Measurements from ENCODE around the gene PGLYRP3.
A peak's percentile ranks its signal among the peaks of the same experiment; 100 is the strongest.

PGLYRP3 gene

DNA sequence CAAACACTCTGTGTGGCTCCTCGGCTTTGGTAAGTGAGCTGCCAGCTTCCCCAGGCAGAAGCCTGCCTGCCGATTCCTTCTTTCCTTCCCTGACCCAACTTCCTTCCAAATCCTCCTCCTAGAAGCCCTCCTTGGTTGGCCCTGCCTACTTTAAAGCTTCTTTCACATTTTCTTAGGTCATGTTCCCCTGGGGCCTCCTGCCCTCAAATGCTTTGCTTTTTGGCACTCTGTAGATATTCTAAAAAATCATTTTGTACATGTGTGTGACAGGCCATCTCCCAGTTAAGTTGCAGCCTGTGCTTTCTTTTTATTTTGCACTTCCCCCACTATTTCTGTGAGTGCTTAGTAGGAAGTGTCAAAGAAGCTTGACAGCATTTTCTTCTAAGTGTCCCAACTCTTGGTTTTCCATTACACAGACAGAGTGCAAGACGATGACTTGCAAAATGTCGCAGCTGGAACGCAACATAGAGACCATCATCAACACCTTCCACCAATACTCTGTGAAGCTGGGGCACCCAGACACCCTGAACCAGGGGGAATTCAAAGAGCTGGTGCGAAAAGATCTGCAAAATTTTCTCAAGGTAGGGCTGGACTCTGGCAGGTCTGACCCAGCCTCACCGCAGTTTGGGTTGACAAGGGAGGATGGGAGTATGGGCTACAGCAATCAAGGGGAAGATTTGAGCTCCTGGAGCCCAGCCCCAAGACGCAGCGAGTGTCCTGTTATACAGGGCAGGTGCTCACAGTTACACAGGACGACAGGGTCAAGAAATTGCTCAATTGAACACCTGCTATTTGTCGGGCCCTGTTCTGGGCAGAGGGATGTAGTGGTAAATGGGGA is 45.3 kb upstream of the PGLYRP3 start, which contains the start of gene S100A9:
Gene S100A9 (plus strand): TSS at position 2 of the 838 bp plus-strand sequence. CDS start 430 bp downstream, at position 432.
- TF ChIP-seq, protein P1, sequence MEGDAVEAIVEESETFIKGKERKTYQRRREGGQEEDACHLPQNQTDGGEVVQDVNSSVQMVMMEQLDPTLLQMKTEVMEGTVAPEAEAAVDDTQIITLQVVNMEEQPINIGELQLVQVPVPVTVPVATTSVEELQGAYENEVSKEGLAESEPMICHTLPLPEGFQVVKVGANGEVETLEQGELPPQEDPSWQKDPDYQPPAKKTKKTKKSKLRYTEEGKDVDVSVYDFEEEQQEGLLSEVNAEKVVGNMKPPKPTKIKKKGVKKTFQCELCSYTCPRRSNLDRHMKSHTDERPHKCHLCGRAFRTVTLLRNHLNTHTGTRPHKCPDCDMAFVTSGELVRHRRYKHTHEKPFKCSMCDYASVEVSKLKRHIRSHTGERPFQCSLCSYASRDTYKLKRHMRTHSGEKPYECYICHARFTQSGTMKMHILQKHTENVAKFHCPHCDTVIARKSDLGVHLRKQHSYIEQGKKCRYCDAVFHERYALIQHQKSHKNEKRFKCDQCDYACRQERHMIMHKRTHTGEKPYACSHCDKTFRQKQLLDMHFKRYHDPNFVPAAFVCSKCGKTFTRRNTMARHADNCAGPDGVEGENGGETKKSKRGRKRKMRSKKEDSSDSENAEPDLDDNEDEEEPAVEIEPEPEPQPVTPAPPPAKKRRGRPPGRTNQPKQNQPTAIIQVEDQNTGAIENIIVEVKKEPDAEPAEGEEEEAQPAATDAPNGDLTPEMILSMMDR (IDR thresholded peaks at IDR 0.05): no peak

DNA sequence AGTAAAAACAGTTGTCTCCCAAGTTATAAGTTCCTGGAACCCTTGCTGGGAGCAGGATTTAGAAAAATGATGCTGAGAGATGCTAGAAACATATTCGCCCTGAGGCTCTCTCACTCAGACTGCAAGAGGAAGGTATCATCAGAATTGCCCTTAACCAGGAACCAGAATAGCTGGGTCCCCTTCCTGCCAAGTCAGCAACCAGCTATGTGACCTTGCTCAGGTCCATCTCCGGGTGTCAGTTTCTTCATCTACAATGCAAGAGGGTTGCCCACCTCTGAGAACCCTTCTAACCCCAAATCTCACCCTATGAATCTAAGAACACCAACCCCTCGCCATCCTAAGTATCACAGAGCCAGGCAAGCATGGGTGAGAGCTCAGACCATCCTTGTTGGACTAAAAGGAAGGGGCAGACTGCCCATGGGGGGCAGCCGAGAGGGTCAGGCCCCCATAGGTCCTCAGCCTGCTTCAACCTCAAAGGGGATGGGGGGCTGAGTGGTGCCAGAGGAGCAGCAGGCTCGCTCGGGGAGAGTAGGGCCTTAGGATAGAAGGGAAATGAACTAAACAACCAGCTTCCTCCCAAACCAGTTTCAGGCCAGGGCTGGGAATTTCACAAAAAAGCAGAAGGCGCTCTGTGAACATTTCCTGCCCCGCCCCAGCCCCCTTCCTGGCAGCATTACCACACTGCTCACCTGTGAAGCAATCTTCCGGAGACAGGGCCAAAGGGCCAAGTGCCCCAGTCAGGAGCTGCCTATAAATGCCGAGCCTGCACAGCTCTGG is 44.5 kb upstream of the PGLYRP3 start:
- TF ChIP-seq, protein P1 (IDR thresholded peaks at IDR 0.05): no peak

DNA sequence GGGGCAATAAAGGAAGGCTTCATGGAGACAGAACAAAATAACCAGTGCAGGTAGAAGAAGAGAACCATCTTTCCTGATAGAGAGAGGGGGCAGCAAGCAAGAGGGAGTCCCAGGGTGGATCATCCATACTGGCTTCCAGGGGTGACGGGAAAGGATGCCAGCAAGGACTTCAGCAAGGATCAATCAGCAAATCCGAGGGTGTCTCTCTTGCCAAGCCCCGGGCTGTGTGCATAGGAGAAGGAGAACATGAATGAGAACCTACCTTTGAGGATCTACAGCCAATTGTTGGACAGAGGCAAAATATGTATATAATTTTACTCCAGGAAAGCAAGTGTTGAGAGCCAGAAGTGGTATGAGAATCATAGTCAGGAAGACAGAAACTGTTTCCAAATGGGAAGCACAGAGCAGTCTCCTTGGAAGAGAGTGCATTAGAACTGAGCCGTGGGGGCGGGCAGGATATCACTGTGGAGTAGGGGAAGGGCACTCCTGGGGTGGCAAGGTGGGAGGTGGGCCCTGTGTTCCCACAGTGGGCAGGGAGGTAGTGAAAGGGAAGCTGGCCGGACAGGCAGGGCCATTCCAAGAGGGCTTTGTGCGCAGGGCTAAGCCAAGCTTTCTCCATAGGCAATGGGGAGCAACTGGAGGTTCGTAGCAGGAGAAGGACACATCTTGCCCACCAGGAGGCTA is 43.8 kb upstream of the PGLYRP3 start:
- TF ChIP-seq, protein P1 (IDR thresholded peaks at IDR 0.05): no peak

DNA sequence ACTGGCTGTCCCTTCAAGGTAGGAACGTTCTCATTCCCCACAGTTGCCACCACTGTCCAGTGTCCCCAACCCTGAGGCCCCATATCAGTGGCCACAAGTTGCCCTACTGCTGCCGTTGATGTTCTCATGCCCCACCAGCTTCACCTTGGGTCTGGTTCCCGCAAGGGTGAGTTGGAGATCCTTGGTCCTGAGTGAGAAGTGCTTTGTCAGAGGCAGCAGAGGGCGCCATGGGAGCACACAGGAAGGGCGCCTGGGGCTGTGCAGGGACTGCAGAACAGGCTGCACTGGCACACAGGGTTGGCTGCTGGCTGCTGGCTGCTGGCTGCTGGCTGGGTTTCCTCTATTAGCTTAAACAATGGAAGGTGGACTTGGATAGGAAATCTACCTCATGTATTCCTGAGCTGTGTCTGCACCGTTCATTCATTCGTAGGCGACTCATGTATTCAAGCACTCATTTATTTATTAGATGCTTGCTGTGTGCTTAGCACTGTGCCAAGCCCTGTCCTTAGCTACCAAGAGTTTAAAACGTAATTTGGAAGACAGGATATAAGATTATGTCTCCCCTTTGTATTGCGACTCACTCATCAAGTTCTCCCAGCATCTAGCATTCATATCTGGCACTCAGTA is 42.8 kb upstream of the PGLYRP3 start:
- TF ChIP-seq, protein P1 (IDR thresholded peaks at IDR 0.05): peak; percentile 50

DNA sequence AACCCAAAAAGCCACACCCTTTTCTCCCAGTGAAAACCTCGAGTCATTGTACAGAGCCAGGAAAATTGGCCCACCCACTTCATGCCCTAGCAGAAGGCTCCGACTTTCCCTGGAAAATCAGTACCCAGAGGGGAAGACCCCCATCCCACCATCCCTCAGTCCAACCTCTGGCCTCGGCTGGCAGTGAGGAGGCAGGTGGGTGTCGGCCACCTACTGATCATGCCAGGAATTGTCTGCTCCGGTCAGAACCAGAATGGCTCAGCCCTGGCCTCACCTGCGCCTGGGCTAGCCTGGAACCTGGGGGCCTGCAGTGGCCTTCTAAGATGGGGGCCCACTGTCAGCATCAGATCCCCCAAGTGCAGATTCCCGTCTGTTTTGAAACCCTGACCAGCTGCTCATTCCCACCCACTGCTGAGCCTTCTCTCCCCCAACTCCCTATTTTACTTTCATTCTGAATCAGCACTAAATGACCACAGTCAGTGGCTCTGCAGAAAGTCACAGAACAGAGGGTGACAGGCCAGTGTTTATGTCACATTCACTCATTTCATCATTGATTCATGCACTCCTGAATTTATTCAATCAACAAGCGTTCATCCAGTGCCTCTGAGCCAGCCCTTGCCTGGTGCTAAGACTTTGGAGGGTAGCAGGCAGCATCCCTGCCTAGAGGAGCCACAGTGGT is 41.9 kb upstream of the PGLYRP3 start:
- TF ChIP-seq, protein P1 (IDR thresholded peaks at IDR 0.05): no peak

DNA sequence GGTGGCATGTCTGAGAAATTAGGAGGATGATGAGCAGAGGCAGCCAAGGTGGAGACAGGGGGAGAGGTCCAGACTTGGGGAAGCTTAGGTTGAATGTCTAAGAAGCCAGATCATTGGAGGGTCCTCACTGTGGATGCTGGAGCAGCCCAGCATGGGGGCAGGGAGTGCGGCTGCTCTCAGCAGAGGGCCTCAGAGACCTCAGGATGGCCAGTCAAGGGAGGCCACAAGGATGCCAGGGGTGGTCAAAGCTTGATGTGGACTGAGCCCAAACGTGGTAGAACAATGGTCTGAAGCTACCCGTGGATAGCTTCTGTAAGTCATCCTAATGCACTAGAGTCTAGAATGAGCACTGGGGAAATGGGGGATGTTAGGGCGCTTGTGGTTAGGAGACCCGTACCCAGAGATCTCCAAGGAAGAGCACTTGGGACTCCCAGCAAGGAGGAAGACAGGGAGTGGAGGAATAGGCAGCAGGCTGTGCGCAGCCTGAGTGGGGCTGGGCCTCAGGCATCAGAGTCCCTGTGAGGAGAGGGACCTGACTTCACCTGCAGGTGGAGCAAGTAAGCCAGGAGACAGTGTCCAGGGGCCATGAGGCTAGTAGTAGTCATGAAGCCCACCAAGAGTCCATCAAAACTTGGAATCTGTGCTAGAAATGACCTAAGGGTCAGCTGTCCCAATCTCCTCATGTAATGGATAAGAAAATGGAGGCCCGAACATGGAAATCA is 40.6 kb upstream of the PGLYRP3 start:
- TF ChIP-seq, protein P1 (IDR thresholded peaks at IDR 0.05): peak; percentile 44; the same call in 1 of the 2 replicates
